HG03460 (cell line): ENCODE data around the gene GPM6B.

Experiments
- ATAC-seq: cut with Tn5 transposase; IDR thresholded peaks from one replicate; pipeline ENCODE4 v1.9.1; 2021; ENCODE audit not compliant: unreplicated experiment

The GPM6B gene

GRCh38 chrX:13770013-13770535 is 46.8 kb downstream of the GPM6B start:
- no peak for ATAC-seq

GRCh38 chrX:13768939-13769338 is 48.0 kb downstream of the GPM6B start:
- ATAC-seq: no peak

- no peak for ATAC-seq
Observed at GRCh38 chrX:13764765-13765164, 52.1 kb downstream of the GPM6B start.

DNA sequence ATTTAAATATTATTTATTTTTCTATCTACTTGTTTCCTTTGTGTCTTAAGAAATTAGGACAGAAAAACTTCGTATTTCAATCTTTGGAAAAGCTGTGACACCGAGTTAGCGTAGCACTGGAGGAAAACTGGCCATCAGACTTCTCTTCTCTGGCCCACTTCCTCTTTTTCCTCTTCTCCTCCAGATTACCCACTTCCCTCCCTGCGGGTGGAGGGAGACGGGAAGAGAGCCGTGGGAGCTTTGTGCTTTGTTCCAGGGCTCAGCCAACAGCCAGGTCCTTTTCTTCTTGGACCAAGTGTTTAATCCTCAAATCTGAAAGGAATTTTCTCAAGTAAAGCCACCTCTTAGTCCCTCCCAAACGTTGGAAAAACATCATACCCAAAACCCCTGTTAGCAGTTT is 52.6 kb downstream of the GPM6B start:
- ATAC-seq: no peak

GRCh38 chrX:13763489-13763888 is 53.4 kb downstream of the GPM6B start:
- no peak for ATAC-seq

- ATAC-seq: peak; percentile 66
Observed at GRCh38 chrX:13761606-13762414, 55.1 kb downstream of the GPM6B start.

- no peak for ATAC-seq
Observed at GRCh38 chrX:13760426-13760825, 56.5 kb downstream of the GPM6B start.

DNA sequence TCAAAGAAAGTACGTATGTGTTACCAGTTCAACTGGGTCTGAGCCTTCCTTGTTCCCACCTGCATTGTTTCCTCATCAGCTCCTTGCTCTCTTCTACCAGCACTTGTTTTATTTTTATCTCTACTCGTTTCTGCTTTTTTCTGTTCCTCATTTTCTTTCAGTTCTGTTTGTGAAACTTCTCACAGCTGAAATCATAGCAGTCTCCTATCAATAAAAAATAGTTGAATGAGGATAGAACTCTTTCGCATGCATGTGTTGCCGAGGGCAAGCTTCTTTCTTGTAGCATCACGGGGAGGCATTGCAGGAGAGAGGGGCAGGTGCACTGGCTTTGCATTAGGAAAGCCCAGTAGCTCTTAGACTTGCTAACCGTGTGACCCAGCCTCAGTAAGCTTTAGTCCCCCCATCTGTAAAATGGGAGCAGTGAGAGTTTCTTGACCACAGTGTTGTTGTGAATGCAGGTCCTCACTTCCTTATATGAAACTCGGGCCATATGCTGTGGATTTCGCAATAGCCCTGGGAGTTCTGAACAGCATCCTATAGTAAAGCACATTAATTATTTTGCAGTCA is 57.7 kb downstream of the GPM6B start:
- peak; percentile 59 for ATAC-seq

DNA sequence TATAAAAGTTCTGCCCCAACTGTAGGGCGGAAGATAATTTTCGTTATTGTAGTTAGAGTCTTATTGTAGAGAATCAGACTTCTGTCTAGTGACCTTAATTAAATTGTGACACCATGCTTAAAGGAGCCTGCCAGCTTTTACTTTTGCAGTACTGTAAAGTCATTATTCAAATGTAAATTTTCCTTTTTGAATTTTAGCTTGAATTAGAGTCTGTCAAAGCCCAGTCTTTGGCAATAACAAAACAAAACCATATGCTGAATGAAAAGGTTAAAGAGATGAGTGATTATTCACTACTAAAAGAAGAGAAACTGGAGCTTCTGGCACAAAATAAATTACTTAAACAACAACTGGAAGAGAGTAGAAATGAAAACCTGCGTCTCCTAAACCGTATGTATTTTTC is 60.5 kb downstream of the GPM6B start:
- ATAC-seq: no peak

DNA sequence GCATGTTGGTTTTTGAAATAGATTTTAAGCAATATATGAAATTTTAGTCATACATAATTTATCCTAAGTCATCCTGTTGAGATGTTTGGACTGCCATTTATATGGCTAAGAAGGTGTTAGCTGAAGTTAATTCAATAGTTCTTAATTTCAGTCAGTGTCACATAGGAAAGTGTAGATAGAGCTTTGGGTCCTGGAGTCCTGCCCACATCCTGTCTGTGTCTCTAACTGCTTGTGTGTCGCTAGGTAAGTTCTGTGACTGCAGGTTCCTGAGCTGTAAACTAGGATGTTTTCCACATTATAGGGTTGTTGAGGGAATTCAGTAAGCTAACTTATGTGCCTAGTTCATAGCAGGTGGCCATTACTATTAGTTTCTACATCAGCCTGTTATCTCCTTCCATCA is 61.6 kb downstream of the GPM6B start:
- ATAC-seq: no peak

- no peak for ATAC-seq
Observed at GRCh38 chrX:13754765-13755164, 62.1 kb downstream of the GPM6B start.

GRCh38 chrX:13752646-13753045 is 64.2 kb downstream of the GPM6B start:
- ATAC-seq: peak; percentile 57

DNA sequence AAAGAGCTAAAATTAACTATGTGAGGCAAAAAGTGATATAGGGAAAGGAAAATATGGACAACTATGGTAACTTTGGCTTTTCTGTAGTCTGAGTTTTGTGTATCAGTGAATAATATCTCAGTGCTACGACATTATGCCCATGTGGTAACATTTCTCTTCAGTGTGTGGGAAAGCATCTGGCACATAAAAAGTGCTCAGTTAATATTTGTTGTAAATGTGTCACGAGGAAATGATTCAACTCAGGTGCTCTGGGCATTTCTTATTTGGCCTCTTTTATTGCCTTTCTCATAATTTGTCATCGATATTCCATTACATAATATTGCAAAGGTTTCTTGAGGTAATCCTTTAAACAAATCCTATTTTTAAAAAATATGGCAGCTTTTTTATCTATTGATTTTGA is 64.8 kb downstream of the GPM6B start:
- ATAC-seq: no peak

- no peak for ATAC-seq
Observed at GRCh38 chrX:13750812-13751211, 66.1 kb downstream of the GPM6B start.

GRCh38 chrX:13750204-13750603 is 66.7 kb downstream of the GPM6B start:
- no peak for ATAC-seq

- ATAC-seq: no peak
Observed at GRCh38 chrX:13748486-13748885, 68.4 kb downstream of the GPM6B start.

DNA sequence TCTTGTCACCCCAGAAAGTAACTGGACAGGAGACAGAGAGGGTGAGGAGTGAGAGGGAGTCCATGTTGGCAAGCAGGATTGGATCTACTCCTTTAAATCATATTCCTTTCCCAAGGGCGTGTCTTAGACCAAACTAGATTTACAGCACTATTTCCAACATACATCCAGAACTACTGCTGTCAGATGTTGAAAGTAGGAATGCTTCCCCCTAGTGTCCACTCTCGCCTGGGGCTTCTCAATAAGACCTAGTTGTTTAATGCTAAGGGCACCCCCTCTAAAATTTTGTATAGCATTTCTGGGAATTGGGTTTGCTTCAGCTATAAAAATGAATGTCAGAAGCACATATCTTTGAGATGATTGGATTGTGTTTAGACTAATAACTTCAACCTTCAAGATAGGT is 69.1 kb downstream of the GPM6B start:
- ATAC-seq: no peak

DNA sequence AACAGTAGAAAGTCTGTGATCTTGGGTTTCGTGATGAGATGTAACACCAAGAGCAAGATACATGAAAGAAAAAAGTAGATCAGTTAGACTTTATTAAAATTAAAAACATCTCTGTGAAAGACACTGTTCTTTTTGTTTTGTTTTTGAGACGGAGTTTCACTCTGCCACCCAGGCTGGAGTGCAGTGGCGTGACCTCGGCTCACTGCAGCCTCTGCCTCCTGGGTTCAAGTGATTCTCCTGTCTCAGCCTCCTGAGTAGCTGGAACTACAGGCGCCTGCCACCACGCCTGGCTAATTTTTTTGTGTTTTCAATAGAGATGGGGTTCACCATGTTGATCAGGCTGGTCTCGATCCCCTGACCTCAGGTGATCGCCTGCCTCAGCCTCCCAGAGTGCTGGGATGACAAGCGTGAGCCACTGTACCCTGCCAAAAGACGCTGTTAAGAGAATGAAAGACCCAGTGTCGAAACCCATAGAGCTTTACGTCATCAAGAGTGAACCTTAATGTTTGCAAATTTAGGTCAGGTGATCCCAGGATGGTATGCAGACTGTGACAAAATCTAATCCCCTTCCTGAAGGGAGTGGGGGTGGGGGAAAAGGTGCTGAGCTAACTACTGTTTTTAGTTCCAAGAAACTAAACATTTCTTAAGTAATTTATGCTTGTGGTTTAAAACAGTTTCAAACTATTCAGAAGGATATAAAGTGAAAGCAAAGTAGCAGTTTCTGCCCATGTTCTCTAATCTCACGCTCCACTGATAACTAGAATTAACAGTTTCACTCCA is 74.3 kb downstream of the GPM6B start:
- ATAC-seq: peak; percentile 93

GRCh38 chrX:13741695-13742094 is 75.2 kb downstream of the GPM6B start:
- no peak for ATAC-seq

GRCh38 chrX:13734278-13735172 is 82.4 kb downstream of the GPM6B start, which contains the start of the genes OFD1 and TRAPPC2:
OFD1 (plus strand) TSS chrX:13734748; CDS start chrX:13735072, 324 bp downstream.
TRAPPC2 (minus strand) TSS chrX:13734620; CDS start chrX:13719963, 14,657 bp downstream.
- ATAC-seq: peak; percentile 91
